ENCODE data around the gene CD1E.
"Not testable (repeated sequence)": the region's sequence is repeated elsewhere in the genome, so short reads cannot be mapped to it uniquely, and the experiment has no call there.

The CD1E gene

DNA sequence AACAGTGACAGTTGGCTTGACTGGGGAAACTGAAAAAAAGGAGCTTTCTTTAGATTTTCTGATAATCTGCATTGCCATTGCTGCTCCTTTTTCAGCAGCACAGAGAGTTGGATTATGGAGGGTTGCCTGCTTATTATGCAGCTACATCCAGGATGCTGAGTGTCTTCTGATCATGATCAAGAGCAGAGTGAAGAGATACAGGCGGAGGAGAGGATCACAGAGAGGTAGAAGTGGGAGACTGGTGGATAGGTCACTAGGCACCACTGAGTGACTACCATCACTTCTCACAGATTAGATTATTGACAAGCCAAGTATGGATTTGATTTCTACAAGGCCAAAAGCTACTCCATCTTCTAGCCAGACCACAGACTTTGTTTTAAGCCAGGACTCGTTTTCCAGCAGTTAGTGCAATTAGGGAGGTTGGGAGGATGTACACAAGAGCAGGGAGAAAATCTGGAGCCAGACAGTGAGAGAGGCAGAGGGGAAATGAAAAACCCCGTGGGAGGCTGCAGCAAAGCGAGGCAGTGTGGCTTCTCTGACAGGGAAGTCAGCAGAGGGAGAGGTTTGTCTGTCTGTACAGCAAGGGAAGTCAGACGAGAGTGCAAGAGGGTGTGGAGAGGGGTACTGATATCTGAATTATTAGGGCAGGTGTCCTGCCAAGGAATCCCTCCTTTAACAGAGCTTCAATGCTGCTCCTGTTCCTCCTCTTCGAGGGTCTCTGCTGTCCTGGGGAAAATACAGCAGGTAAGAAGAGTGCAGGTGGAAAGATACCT, at the start of gene CD1E:
CD1E (plus strand) TSS at position 592 of the 773 bp plus-strand sequence; CDS start at position 687, 95 bp downstream.
- DNase-seq (ENCODE audit: low read depth) = no peak

DNA sequence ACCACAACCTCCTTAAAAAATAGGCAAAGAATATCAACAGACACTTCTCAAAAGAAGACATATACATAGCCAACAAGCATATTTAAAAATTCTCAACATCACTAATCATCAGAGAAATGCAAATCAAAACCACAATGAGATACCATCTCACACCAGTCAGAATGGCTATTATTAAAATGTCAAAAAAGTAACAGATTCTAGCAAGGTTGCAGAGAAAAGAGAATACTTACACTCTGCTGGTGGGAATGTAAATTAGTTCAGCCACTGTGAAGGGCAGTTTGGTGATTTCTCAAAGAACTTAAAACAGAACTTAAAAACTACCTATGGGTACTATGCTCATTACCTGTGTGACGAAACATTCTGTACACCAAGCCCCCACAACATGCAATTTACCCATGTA, 43.1 kb upstream of the CD1E start:
- no peak for DNase-seq (ENCODE audit: low read depth)

DNA sequence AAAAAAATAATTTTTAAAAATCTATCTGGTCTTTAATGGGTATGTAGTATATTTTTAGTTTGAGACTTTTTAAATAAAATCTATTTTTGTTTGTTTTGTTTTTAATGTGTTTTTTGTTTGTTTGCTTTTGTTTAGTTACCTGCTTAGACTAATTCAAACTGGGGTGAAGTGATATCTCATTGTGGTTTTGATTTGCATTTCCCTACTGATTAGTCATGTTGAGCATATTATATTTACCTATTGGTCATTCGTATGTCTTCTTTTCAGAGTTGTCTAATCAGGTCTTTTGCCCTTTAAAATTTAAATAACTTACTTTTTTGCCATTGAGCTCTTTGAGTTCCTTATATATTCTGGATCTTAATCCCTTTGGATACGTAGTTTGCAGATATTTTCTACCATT, 42.6 kb upstream of the CD1E start:
- DNase-seq (ENCODE audit: low read depth) = no peak

DNA sequence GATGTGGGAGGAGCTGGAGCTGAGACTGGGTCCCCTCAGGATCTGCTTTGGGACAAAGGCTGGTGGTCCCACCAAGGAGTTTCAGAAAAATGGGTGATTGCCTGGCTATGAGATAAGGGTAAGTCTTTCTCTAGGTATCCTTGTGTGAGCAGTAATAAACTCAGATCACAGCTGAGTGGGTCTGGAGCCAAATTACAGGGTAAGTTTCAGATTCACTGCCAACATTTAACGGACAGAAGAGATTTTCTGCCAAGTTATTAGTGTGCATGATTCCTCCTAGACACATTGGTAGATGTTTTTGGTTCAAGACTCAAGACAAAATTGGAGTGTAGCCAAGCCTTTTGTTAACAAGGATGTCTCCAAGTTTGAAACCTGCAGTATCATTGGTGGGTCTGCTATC, 29.8 kb upstream of the CD1E start:
- no peak for DNase-seq (ENCODE audit: low read depth)

DNA sequence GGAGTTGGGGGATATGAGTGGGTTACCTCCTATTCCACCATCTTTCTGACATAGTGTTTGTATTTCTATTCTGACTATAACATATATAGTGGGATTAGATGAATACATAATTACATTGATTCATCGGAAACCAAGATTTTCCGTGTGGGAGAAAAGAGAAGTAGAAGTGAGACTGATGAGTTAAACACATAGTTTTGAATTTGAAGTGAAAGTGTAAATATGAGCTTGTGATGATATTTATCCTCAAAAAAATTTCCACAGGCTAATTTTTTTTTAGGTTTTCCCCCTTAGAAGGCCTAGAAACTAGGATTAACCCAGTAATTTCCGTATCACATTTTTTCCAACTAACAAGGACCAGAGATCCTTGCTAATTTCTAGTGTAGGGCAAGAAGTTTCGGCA, 29.3 kb upstream of the CD1E start:
- no peak for DNase-seq (ENCODE audit: low read depth)

DNA sequence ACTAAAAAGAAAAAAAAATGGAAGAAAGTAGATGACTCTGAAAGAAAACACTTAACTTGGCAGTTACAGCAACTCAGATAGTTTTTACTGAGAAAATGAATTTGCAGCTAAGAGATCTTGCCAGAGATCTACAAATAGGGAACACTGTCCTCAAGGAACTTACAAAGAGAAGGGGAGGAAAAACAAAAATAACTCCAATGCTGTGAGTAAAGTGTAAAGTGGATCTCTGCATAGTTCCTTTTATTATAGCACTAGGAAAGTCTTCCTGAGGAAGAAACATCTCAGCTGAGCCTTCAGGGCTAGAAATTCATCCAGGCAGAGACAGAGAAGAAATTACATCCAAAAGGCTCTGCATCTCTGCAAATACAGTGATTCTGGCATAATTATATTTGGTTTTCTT, 26.2 kb upstream of the CD1E start:
- no peak for DNase-seq (ENCODE audit: low read depth)

DNA sequence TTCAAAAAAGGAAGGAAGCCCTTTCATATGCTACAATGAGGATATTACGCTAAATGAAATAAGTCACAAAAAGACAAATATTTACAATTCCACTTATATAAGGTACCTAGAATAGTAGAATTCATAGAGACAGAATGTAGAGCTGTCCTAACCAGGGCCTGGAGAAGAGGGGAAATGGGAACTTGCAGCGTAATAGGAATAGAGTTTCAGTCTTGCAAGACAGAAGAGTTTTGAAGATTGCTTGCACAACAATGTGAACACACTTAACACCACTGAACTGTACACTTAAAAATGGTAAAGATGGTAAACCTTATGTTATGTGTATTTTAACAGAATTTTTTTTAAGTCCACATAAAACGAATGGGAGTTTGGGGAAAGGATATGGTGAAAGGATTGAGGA, 25.3 kb upstream of the CD1E start:
- DNase-seq (ENCODE audit: low read depth) = no peak

DNA sequence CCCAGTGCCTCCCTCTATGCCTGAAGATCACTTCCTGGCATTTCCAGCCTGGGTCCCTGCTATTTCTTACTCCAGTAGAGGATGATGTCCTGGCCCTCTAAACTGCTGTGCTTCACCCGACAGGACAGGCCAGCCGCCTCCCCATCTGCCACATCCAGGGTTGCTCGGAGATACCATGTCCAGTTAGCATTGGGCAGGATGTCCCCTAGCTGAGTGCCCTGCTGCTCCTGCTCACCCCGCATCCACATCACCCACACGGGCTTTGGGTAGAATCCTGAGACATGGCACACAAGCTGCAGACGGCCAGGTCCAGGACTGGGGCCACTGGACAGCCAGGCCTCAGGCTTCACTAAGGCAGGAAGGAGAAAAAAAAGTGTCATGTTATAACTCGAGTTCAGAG, 24.4 kb upstream of the CD1E start:
- DNase-seq (ENCODE audit: low read depth) = no peak

DNA sequence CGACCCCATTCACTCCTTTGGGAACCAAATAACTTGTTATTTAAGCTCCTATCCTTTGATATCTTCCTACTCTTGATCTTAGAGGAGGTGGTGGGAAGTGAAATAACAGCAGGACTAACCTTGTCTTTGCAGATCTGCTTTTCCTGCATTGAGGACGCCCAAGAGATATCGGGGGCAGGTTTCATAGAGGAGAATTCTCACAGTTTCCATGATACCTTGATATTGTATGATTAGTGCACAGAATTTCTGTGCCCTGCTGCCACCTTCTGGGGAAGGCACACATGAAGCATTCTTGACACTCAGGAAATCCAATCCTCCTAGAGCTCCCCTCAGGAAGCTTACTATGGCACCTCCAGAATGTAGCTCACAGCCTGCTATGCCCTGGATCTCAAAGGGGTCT, 24.0 kb upstream of the CD1E start:
- DNase-seq (ENCODE audit: low read depth) = peak; percentile 6

DNA sequence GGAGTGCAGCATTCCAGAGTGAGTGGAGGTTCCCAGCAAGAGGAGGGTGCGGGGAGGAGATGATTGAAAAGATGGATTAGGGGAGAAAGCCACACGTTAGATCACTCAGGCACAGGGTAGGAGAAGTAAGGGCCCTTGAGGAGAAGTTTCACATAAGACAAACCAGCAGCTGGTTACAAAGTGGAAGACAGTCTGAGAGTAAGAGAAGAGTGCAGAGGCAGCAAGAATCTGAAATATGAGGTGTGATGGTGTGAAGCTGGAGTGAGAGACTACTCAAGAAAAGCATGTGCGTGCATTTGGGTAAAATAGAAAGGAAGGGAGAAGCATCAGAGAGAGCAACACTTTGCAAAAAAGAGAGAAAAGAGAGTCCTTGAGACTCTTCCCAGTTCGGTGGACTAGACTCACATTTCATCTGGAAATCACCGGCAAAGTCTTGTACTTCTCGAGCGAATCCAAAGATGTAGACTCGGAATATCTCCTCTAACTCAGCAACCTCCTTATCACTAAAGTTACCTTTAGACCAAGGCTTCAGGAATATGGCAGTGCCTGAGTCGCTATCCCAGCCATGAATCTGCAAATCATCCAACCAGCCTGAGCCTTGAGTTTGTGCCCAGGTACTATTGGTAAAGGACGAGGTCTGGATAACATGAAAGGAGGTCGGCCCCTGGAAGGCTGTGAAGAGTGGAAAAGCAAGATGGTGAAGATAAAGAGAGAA, 23.1 kb upstream of the CD1E start:
- no peak for DNase-seq (ENCODE audit: low read depth)

DNA sequence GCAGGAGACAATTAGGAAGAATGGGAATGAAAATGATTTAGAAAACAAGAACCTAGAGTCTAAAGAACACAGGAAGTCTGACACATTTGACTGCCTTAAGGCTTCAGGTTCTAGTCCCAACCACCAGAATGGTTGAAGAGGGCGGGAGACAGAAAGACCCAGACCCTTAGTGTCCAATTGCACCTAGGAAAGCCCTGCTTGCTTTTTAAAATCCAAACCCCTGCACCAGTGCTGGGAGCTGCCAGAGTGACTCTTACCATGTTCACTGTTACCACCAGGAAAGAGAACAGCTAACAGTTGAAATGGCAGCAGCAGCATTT, 22.6 kb upstream of the CD1E start:
- DNase-seq (ENCODE audit: low read depth) = no peak

DNA sequence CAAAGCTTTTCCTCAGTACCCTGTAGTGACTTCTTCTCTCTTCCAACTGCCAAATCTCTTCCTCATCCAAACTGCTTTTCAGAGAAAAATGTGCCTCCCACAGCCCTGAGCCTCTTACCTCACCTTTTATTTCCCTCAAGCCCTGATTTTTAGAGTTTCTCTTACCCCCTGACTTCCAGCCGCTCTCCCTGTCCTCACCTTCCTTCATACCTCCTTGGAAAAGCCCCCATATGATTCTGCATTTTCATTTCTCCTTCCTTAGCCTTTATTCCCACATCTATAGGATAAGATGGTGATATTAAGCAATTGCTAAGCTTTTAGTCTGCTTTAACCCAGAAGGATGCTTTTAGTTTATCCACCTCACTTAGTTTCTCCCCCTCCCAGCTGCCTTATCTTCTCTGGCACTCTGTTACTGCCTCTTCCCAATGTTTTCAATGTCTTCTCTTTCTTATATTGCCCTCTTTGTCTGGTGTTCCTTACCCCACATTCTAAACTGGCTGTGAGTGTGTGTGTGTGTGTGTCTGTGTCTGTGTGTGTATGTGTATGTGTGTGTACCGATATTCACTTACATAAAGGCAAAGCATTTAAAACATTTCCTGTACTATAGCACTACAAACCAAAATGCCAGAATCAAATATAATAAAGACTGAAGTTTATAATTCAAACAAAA, 22.1 kb upstream of the CD1E start, which contains the start of gene CD1B:
CD1B (minus strand) TSS at position 51 of the 670 bp plus-strand sequence. CDS start 108 bp downstream, outside the sequence.
- DNase-seq (ENCODE audit: low read depth) = no peak

DNA sequence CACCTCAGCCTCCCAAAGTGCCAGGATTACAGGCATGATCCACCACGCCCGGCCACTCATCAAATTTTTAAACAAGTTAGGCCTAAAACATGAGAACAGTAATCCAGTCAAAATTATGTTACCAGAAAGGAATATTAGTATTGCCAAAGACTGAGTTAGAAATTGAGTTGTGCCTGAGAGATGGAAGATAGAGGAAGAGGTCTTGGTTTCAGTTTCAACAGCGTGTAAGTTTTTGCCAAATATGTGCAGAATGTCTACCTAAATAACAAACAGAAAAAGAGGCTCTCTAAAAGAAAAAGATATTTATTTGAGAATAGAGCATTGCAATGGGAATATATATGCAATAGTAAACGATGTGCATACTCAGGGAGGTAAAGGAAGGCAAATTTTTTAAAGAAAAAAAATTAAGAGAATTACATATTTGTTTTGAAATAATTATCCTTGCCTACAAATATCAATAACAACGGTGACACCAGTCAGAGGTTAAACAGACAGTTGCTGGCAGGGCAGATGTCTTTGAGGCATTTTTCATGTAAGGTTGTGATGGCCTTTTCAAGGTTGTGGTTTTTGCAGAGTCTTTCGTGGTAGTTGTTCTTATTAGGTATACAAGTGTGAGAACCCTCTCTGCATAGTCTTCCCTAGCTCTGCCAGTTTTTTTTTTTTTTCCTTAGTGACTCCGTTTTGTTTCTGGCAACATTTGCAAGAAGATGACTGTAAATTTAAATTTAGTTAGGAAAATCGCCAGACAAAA, 20.1 kb upstream of the CD1E start:
- DNase-seq (ENCODE audit: low read depth) = no peak

DNA sequence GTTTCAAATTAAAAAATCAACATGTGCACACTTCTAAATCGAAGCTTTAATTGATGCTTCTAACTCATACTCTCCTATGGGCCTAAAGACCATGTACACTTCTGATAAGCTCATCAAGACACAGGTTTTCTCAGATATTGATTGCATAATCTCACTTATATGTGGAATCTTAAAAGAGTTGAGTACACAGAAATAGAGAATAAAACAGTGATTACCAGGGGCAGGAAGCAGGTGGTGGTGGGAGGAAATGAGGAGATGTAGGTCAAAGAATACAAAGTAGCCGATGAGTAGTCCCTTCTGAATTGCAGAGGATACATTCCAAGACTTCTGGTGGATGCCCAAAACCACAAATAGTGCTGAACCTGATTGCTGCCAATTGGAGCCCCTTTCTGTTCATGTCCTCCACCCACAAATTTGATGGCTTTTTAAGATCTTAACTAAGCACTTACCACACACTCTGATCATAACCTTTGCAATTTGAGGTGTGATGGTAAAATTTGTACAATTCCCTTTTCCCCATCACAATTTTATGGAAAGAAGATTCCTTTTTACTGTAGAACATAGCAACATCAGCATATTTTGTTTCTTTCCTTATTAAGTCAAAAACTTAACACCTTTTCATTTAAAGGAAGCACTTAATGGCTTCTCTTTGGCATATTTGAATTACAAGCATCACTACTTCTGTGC, 19.0 kb upstream of the CD1E start:
- no peak for DNase-seq (ENCODE audit: low read depth)

DNA sequence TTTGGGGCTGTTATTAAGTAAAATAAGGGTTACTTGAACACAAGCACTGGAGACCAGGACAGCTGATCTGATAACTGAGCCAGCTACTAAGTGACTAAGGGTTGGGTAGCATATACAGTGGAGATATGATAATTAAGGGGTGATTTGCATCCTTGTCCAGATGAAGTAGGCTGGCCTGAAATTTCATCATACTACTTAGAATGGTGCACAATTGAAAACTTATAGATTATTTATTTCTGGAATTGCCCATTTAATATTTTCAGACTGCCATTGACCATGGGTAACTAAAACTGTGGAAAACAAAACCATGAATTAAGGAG, 18.5 kb upstream of the CD1E start:
- DNase-seq (ENCODE audit: low read depth) = no peak

DNA sequence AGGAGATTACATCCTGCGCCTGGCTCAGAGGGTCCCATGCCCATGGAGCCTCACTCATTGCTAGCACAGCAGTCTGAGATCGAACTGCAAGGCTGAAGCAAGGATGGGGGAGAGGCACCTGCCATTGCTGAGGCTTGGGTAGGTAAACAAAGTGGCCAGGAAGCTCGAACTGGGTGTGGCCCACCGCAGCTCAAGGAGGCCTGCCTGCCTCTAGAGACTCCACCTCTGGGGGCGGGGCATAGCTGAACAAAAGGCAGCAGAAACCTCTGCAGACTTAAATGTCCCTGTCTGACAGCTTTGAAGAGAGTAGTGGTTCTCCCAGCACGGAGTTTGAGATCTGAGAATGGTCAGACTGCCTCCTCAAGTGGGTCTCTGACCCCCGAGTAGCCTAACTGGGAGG, 17.3 kb upstream of the CD1E start:
- not testable (repeated sequence) for DNase-seq (ENCODE audit: low read depth)

DNA sequence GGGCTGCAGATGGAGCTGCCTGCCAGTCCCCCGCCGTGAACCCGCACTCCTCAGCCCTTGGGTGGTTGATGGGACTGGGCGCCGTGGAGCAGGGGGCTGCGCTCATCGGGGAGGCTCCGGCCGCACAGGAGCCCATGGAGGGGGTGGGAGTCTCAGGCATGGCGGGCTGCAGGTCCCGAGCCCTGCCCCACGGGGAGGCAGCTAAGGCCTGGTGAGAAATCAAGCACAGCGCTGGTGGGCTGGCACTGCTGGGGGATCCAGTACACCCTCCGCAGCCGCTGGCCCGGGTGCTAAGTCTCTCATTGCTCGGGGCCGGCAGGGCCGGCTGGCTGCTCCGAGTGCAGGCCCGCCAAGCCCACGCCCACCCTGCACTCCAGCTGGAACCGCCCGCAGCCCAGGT, 4.7 kb upstream of the CD1E start:
- DNase-seq (ENCODE audit: low read depth) = not testable (repeated sequence)

DNA sequence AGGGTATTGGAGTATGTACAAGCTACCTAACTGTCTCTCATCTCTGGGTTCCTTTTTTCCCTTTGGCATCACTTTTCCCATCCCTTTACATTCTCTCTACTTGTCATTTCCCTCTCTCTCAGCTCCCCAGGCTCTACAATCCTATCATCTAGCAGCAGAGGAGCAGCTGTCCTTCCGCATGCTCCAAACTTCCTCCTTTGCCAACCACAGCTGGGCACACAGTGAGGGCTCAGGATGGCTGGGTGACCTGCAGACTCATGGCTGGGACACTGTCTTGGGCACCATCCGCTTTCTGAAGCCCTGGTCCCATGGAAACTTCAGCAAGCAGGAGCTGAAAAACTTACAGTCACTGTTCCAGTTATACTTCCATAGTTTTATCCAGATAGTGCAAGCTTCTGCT, 561 bp downstream of the CD1E start:
- no peak for DNase-seq (ENCODE audit: low read depth)

DNA sequence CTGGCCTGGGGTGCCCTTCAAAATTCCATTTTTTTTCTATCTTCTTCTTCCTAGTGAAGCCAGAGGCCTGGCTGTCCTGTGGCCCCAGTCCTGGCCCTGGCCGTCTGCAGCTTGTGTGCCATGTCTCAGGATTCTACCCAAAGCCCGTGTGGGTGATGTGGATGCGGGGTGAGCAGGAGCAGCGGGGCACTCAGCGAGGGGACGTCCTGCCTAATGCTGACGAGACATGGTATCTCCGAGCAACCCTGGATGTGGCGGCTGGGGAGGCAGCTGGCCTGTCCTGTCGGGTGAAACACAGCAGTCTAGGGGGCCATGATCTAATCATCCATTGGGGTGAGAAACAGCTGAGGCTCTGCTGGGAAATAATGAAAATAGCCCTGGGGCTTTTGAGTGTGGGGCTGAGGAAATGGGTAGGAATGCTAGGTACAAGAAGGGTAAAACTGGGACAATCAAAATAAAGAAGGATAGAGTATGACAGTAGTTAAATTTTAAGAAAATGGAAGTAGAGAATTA, 2.1 kb downstream of the CD1E start:
- no peak for DNase-seq (ENCODE audit: low read depth)

DNA sequence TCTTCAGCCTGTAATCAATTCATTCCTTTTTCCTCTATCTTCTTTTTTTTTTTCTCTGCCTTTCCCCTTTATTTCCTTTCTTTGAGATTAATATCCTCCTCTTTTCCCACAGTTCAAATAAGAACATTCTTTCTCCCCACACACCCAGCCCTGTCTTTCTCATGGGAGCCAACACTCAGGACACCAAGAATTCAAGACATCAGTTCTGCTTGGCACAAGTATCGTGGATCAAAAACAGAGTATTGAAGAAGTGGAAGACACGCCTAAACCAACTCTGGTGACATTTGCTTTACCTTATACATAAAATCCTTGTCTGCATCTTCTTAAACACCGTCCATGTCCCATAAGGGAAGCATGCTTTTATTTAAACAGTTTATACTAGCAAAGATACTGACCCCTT, 2.9 kb downstream of the CD1E start:
- DNase-seq (ENCODE audit: low read depth) = no peak

DNA sequence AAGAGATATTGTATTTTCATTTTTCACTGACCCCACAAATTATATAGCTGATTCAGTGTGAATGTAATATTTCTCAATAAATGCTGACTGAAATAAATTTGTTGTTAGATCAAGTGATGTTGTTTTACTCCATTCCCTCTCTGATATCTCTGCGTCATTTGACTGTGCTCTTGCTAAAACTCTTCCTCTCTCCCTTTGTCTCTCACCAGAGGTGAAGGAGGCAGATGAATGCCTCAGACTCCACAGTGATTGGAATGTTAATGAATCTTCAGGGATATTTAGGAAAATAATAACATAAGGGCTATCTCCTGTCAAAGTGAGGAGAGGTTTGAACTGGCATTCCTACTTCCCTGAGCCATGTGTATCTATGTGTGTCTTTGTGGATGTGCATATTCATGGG, 3.7 kb downstream of the CD1E start:
- no peak for DNase-seq (ENCODE audit: low read depth)

DNA sequence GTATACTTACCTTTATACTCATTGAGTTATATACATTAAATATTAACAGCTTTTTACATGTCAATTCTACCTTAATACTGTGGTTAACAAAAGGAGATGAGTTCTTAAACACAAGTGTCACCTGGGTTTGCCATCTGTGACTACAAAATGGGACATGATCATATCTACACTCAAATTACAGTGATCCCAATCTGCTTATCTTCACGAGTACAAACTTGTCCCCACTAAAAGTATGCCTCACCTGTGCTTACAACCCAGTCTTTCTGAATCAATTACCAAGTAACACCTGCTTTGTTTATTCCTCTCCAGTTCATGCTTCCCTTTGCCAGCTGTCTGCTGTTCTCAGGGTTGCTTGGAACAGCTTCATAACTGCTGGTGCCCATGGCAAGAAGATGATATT, 8.8 kb downstream of the CD1E start:
- no peak for DNase-seq (ENCODE audit: low read depth)

All from activated T-cell treated with anti-CD3 and anti-CD28 coated beads for 48 hours (primary cell).